ENCODE measurements around the gene BTNL8. TPM values are rescaled to one million over a fixed set of nuclear protein-coding genes. Genes with fewer than 3 reads are reported as not detected.
"Not testable (repeated sequence)": the region's sequence is repeated elsewhere in the genome, so short reads cannot be mapped to it uniquely, and the experiment has no call there.

Gene BTNL8
- total RNA-seq, 1 donor from 2014 or later: 0.58 TPM

DNA sequence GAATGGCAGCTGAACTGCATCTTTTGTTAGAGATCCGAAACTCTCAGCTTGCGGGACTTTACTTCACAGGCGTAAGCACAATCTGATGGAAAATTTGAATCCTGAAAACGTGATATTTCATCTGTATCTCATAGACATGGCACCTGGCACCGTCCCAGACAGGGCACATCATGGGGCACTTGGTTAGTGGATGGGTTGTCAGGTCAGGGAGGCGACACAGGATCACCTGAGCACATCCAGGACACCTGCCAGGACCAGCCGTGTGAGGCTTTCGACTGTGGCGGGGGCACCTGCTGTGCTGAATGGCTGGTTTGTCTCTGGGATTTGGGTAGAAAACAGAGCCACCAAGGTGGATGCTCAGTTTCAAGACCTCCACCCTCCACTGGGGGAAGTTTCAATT, 26.5 kb upstream of the BTNL8 start:
- no peaks in the 10 kb centered on the region for H3K4me1 ChIP-seq
- no peaks in the 10 kb centered on the region for H3K36me3 ChIP-seq
- no peak overlapping the region for H3K27ac ChIP-seq (replicated peaks)
- H3K9me3 ChIP-seq (replicated peaks): no peaks in the 10 kb centered on the region
- intact Hi-C loops (cut with micrococcal nuclease): no loop called here
- H3K27me3 ChIP-seq (ENCODE audit: low read depth): no peaks in the 10 kb centered on the region
- no peak overlapping the region for H3K4me3 ChIP-seq
- no peak for DNase-seq
- TF ChIP-seq, protein P1, sequence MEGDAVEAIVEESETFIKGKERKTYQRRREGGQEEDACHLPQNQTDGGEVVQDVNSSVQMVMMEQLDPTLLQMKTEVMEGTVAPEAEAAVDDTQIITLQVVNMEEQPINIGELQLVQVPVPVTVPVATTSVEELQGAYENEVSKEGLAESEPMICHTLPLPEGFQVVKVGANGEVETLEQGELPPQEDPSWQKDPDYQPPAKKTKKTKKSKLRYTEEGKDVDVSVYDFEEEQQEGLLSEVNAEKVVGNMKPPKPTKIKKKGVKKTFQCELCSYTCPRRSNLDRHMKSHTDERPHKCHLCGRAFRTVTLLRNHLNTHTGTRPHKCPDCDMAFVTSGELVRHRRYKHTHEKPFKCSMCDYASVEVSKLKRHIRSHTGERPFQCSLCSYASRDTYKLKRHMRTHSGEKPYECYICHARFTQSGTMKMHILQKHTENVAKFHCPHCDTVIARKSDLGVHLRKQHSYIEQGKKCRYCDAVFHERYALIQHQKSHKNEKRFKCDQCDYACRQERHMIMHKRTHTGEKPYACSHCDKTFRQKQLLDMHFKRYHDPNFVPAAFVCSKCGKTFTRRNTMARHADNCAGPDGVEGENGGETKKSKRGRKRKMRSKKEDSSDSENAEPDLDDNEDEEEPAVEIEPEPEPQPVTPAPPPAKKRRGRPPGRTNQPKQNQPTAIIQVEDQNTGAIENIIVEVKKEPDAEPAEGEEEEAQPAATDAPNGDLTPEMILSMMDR (IDR thresholded peaks at IDR 0.05; ENCODE audit: borderline replicate concordance): no peak

DNA sequence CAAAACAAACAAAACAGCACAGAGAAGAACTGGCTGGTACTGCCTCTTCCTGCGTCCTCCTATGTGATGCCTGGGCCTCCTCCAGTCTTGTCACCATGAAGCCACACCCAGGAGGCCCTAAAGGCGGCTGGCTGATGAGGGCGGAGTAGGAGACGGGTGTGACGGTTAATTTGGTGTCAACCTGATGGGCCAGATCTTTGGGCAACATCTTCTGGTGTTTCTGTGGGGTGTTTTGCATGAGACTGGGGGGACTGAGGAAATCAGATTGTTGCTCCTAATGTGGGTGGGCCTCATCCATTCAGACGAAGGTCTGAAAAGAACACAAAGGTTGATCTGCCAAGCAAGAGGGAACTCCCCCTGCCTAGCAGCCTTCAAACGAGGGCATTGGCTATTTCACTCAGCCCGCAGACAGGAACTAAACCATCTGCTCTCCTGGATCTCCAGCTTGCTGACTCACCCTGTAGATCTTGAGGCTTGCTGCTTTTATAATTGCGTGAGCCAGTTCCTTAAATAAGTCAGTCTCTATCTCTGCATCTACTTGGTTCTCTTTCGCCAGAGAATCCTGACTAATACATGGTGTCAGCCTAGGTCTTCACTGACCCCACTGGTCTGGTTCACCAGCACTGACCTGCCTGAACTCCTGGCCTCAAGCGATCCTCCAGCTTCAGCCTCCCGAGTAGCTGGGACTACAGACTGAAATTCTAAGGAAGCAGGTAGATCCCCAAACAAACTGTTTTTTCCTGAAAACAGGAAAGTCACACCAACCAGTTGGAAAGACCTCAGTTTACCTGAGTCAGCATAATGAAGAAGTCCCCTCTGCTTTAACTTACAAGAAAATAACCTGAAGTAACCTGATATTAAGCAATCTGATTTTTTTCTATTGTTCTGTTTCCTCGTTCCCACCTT, 25.1 kb upstream of the BTNL8 start:
- no peak overlapping the region for H3K27ac ChIP-seq (replicated peaks)
- TF ChIP-seq, protein P1 (IDR thresholded peaks at IDR 0.05; ENCODE audit: borderline replicate concordance): no peak
- DNase-seq: no peak

DNA sequence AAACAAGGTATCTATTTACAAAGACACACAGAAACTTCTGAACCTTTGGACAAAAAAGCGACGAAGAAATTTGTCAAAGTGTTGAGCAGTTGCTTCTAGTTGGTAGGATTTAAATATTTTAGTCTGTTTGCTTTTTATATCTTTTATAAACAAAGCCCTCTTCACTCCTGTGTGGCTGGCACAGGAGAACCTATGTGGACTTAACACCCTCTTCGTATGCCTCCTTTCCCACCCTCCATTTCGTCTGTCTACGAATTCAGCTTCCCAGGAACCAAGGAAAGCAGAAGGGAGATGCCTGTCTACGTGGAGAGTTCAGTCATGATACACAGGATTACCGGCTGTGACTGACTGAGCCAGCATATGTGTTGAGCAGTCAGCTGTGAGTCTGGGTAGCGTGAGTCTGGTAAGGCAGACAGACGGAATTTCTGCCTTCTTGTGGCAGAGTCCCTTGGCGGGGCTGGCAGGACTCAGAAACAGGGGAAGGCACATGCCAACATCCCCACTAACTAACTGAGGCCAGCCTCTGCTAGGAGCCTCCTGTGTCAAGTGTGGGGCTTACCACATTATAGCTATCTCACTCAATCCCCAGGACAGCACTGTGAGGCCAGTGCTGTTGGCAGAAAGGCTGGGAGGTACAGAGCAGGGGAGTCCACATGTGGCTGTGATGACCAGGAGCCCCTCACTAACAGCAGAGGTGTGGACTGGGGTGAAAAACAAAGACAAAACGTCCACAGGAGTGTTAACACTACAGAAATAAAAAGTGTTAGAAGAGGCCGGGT, 24.0 kb upstream of the BTNL8 start:
- intact Hi-C loops (cut with micrococcal nuclease): no loop called here
- no peaks in the 10 kb centered on the region for H3K27me3 ChIP-seq (ENCODE audit: low read depth)
- TF ChIP-seq, protein P1 (IDR thresholded peaks at IDR 0.05; ENCODE audit: borderline replicate concordance): no peak
- H3K36me3 ChIP-seq: no peaks in the 10 kb centered on the region
- no peaks in the 10 kb centered on the region for H3K9me3 ChIP-seq (replicated peaks)
- DNase-seq: no peak
- H3K4me1 ChIP-seq: no peaks in the 10 kb centered on the region
- H3K27ac ChIP-seq (replicated peaks): no peak overlapping the region
- no peak overlapping the region for H3K4me3 ChIP-seq

More for the DNA sequence above, 25.1 kb upstream of the BTNL8 start:
- H3K4me1 ChIP-seq: no peaks in the 10 kb centered on the region
- no peaks in the 10 kb centered on the region for H3K9me3 ChIP-seq (replicated peaks)
- intact Hi-C loops (cut with micrococcal nuclease): no loop called here
- no peaks in the 10 kb centered on the region for H3K36me3 ChIP-seq
- H3K4me3 ChIP-seq: no peak overlapping the region
- no peaks in the 10 kb centered on the region for H3K27me3 ChIP-seq (ENCODE audit: low read depth)

DNA sequence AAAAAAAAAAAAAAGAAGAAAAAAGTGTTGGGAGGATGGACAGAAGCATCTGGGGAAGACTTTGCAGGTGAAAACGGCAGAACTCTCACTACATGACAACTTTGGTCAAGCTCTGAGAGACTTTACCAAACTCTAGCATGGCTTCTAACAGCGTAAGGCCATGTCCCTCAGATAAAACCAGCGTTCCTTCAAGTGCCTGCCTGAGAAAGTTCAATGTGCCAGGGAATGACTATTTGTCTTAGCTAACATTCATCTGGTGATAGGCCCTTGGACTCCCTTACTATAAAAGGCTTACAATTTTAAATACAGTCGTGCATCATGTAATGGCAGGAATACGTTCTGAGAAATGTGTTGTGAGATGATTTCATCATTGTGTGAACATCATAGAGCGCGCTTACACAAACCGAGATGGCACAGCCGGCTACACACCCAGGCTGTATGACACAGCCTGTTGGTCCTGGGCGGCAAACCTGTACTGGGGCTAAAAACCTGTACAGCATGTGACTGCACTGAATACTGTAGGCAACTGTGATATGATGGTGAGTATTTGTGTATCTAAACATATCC, 23.0 kb upstream of the BTNL8 start:
- intact Hi-C loops (cut with micrococcal nuclease): no loop called here
- Histone ChIP-seq H3K36me3 (no peaks in the 10 kb centered on the region), H3K27ac (replicated peaks) (no peak overlapping the region)

DNA sequence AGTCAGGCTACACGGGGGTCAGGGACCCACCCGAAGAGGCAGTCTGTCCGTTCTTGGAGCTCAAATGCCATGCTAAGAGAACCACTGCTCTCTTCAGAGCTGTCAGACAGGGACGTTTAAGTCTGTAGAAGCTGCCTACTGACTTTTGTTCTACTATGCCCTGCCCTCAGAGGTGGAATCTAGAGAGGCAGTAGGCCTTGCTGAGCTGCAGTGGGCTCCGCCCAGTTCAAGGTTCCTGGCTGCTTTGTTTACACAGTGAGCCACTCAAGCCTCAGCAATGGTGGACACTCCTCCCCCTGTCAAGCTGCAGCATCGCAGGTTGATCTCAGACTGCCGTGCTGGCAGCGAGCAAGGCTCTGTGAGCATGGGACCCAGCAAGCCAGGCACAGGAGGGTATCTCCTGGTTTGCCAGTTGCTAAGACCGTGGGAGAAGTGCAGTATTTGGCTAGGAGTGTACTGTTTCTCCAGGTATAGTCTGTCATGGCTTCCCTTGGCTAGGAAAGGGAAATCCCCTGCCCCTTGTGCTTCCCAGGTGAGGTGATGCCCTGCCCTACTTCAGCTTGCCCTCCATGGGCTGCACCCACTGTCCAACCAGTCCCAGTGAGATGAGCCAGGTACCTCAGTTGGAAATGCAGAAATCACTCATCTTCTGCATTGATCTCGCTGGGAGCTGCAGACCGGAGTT, 13.0 kb upstream of the BTNL8 start:
- H3K4me3 ChIP-seq; DNase-seq; H3K9me3 ChIP-seq (replicated peaks); intact Hi-C loops (cut with micrococcal nuclease); H3K4me1 ChIP-seq; H3K36me3 ChIP-seq; H3K27ac ChIP-seq (replicated peaks): not testable (repeated sequence)
- H3K27me3 ChIP-seq (ENCODE audit: low read depth): peaks cover 48% of the 10 kb centered on the region

More for the DNA sequence above, 23.0 kb upstream of the BTNL8 start:
- TF ChIP-seq, protein P1 (IDR thresholded peaks at IDR 0.05; ENCODE audit: borderline replicate concordance): no peak
- Histone ChIP-seq H3K9me3 (replicated peaks) (peaks cover 3% of the 10 kb centered on the region), H3K4me1 (no peaks in the 10 kb centered on the region), H3K4me3 (no peak overlapping the region), H3K27me3 (ENCODE audit: low read depth) (no peaks in the 10 kb centered on the region)
- DNase-seq: no peak

Measured in left ventricle myocardium inferior (tissue), 1 donor.